PC-9 (cell line): ENCODE data around the gene SPDYE16. TPM values are rescaled to one million over a fixed set of nuclear protein-coding genes. Genes with fewer than 3 reads are reported as not detected.
"Not testable (repeated sequence)": the region's sequence is repeated elsewhere in the genome, so short reads cannot be mapped to it uniquely, and the experiment has no call there.

Experiments
- BruUV-seq: library from RNA; stranded (reverse); fragments of 400-500 nt; replicated peaks from 2 replicates; lab custom pipeline; 2021; lab: Mats Ljungman, UMichigan
- CTCF ChIA-PET: fragments of 300-600 bp; sonication (Branson Sonifier 250); formaldehyde crosslinking; loops from one replicate; lab custom pipeline; 2022; ENCODE audit warnings: antibody characterized with exemption; lab: Charles Lee
- POLR2A ChIA-PET: fragments of 300-600 bp; sonication (Branson Sonifier 250); formaldehyde crosslinking; loops from one replicate; lab custom pipeline; 2022; ENCODE audit warnings: antibody characterized with exemption; ENCODE audit not compliant: unreplicated experiment; lab: Charles Lee
- DNase-seq, 2 experiments: peaks; one replicate each; pipeline versions ENCODE4 v3.0.0 to v3.0.0-alpha.2; 2015 to 2022; ENCODE audit warnings: mixed read lengths in 1 of 2
- H2AFZ ChIP-seq: fragments of 200-600 bp; sonication (generic); 2 replicates; pipeline ENCODE4 v1.8.1; 2017; ENCODE audit warnings: antibody characterized with exemption
- H3F3A ChIP-seq: fragments of 200-600 bp; sonication (generic); 2 replicates; pipeline ENCODE4 v1.8.1; 2017; ENCODE audit warnings: antibody characterized with exemption, mild to moderate bottlenecking, low read depth; ENCODE audit not compliant: insufficient read depth
- H3K27ac ChIP-seq: fragments of 200-600 bp; sonication (generic); 2 replicates; pipeline ENCODE4 v1.6.1; 2016; ENCODE audit warnings: mixed run types
- H3K27me3 ChIP-seq: fragments of 200-600 bp; sonication (generic); 2 replicates; pipeline ENCODE4 v1.6.1; 2016; ENCODE audit warnings: low read depth, mixed run types; ENCODE audit not compliant: insufficient read depth
- H3K36me3 ChIP-seq: fragments of 200-600 bp; sonication (generic); 2 replicates; pipeline ENCODE4 v1.6.1; 2016; ENCODE audit warnings: low read depth, mixed run types
- H3K4me1 ChIP-seq: fragments of 200-600 bp; sonication (generic); replicated peaks from 2 replicates; pipeline ENCODE4 v1.6.1; 2016; ENCODE audit warnings: mixed run types; ENCODE audit not compliant: insufficient read depth
- H3K4me2 ChIP-seq: fragments of 200-600 bp; sonication (generic); 2 replicates; pipeline ENCODE4 v1.6.1; 2017; ENCODE audit warnings: mixed run types
- H3K4me3 ChIP-seq: fragments of 200-600 bp; sonication (generic); 2 replicates; pipeline ENCODE4 v1.6.1; 2016; ENCODE audit warnings: mixed run types
- H3K79me2 ChIP-seq: fragments of 200-600 bp; sonication (generic); 2 replicates; pipeline ENCODE4 v1.6.1; 2017; ENCODE audit warnings: low read depth, mixed run types
- H3K9me2 ChIP-seq: fragments of 200-600 bp; sonication (generic); 2 replicates; pipeline ENCODE4 v1.8.1; 2017; ENCODE audit warnings: mild to moderate bottlenecking; ENCODE audit not compliant: insufficient read depth
- H3K9me3 ChIP-seq: fragments of 200-600 bp; sonication (generic); 2 replicates; pipeline ENCODE4 v1.8.1; 2016; ENCODE audit warnings: low read depth; ENCODE audit not compliant: insufficient read depth
- H4K20me1 ChIP-seq: fragments of 200-600 bp; sonication (generic); 2 replicates; pipeline ENCODE4 v1.8.1; 2017; ENCODE audit not compliant: insufficient read depth
- intact Hi-C: fragments of 100-400 bp; cut with micrococcal nuclease; formaldehyde crosslinking; loops from one replicate; pipeline ENCODE4 v1.10.0; 2022; ENCODE audit not compliant: unreplicated experiment
- total RNA-seq: library from RNA; stranded (reverse); gene quantifications from 2 replicates; pipeline ENCODE4 v1.2.3, GENCODE V29; 2021

Gene SPDYE16
- total RNA-seq, 1 experiment from 2014 or later: not detected

- H3F3A ChIP-seq, POLR2A ChIA-PET, H2AFZ ChIP-seq, CTCF ChIA-PET, H3K27me3 ChIP-seq, H3K9me2 ChIP-seq, H3K27ac ChIP-seq, H3K36me3 ChIP-seq, H3K4me3 ChIP-seq, H3K9me3 ChIP-seq, intact Hi-C loops, DNase-seq, H3K4me1 ChIP-seq, BruUV-seq, H4K20me1 ChIP-seq: not testable (repeated sequence)
- Histone ChIP-seq H3K4me2 (0 out of 2 replicates have a peak overlapping the region, but pooled peaks have one; percentile 3), H3K79me2 (peaks cover 50% of the 10 kb centered on the region)
These were observed 8.9 kb upstream of the SPDYE16 start for GRCh38 chr7:76551992-76552391.

DNA sequence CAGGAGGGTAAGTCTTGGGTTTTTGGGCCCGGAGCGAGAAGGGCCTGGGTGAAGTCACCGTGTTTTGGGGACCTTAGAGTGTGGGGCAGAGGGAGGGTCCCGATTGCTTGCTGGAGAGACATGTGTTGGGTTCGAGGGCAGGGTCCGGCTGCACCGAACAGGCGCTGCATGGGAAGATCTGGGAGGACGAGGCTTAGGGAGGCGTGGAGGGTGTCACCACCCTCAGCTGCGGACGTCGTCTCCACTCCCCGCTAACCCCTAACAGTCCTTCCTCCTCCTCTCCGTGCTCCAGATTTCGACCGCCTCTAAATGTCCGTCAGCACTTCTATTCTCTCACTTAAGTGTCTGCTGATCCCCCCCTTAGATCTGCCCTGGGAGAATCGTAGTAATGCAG, 6.8 kb upstream of the SPDYE16 start:
- peak overlapping the region; percentile 70 for H3K27ac ChIP-seq
- peak overlapping the region; percentile 63 for H3K4me3 ChIP-seq
- H3K4me1 ChIP-seq, CTCF ChIA-PET, DNase-seq, POLR2A ChIA-PET, H3F3A ChIP-seq, BruUV-seq, H3K9me2 ChIP-seq, intact Hi-C loops, H4K20me1 ChIP-seq, H3K36me3 ChIP-seq, H3K9me3 ChIP-seq, H3K27me3 ChIP-seq: not testable (repeated sequence)
- H3K79me2 ChIP-seq: peaks cover 34% of the 10 kb centered on the region
- peak overlapping the region; percentile 90 for H3K4me2 ChIP-seq
- 0 out of 2 replicates have a peak overlapping the region, but pooled peaks have one; percentile 74 for H2AFZ ChIP-seq

GRCh38 chr7:76549025-76549854, 6.1 kb upstream of the SPDYE16 start:
- POLR2A ChIA-PET, H3F3A ChIP-seq, H3K27me3 ChIP-seq, H3K4me1 ChIP-seq, BruUV-seq, H3K9me2 ChIP-seq, intact Hi-C loops, H4K20me1 ChIP-seq, CTCF ChIA-PET, H3K36me3 ChIP-seq, H3K9me3 ChIP-seq: not testable (repeated sequence)
- Histone ChIP-seq H2AFZ (peak overlapping the region; percentile 74), H3K79me2 (peaks cover 30% of the 10 kb centered on the region), H3K4me3 (peak overlapping the region; percentile 63), H3K4me2 (peak overlapping the region; percentile 90), H3K27ac (peak overlapping the region; percentile 70)
- DNase-seq: peak; percentile 52 to 83

DNA sequence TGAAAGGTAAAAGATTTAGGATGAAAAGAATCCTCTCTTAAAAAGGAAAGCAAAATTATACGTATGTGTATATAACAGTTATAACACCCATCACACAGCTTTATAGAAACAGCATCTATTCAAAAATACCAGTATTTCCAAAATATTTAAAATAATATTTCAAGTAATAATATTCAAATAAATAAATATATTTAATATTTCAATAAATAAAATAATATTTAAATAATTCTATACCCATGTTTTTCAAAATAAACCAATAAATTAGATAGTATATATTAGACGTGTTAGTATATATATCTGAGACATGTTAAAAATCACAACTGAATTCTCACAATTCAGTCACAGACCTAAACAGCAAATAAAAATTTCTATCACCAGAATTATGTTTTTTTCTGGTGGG, 11.5 kb downstream of the SPDYE16 start:
- intact Hi-C loops, H2AFZ ChIP-seq, H3K4me1 ChIP-seq, H3K36me3 ChIP-seq, H3K79me2 ChIP-seq, H4K20me1 ChIP-seq, DNase-seq, H3F3A ChIP-seq, H3K4me3 ChIP-seq, POLR2A ChIA-PET, H3K4me2 ChIP-seq, H3K9me2 ChIP-seq, BruUV-seq, H3K27me3 ChIP-seq, H3K9me3 ChIP-seq, H3K27ac ChIP-seq: not testable (repeated sequence)
- CTCF ChIA-PET: interaction anchor here (0.6 kb wide), 1 partner anchor 9 kb away, joined by 5 read pairs; no protein-coding TSS in a partner anchor

DNA sequence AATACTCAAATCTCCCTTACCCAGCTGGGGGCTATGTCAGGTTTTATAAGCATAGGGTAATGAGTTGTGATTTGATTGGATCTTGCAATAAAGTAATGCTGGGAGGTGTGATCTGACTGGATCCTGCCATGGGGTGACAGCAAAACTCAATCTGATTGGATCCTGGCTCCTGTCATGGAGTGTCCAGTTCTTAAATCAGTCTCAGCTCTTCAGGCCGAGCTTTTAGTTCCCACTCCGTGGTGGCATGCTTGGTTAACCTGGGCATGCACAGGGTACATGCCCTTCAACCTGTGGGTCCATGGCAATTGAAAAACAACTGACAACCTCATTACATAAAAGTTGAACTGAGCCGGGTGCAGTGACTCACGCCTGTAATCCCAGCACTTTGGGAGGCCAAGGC, 16.9 kb downstream of the SPDYE16 start:
- POLR2A ChIA-PET: not testable (repeated sequence)

DNA sequence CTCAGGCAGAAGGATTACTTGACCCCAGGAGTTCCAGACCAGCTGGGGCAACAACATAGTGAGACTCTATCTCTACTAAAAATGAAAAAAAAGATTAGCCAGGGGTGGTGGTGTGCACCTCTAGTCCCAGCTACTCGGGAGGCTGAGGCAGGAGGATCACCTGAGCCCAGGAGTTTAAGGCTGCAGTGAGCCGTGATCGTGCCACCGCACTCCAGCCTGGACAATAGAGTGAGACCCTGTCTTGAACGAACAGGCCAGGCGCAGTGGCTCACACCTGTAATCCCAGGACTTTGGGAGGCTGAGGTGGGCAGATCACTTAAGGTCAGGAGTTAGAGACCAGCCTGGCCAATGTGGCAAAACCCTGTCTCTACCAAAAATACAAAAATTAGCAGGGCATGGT, 26.2 kb downstream of the SPDYE16 start:
- CTCF ChIA-PET, H3F3A ChIP-seq, H3K79me2 ChIP-seq, H3K27me3 ChIP-seq, H3K4me2 ChIP-seq, H3K9me2 ChIP-seq, H3K4me3 ChIP-seq, DNase-seq, POLR2A ChIA-PET, H2AFZ ChIP-seq, H4K20me1 ChIP-seq, BruUV-seq, H3K36me3 ChIP-seq, H3K27ac ChIP-seq, H3K9me3 ChIP-seq: not testable (repeated sequence)
- intact Hi-C loops: loop anchor here (5.0 kb wide), 1 partner anchor 100 kb away; no protein-coding TSS in a partner anchor
- peaks cover 21% of the 10 kb centered on the region for H3K4me1 ChIP-seq

More for the DNA sequence above, 16.9 kb downstream of the SPDYE16 start:
- H3K4me2 ChIP-seq, intact Hi-C loops, H4K20me1 ChIP-seq, H3K27ac ChIP-seq, H3K9me3 ChIP-seq, H2AFZ ChIP-seq, H3K4me3 ChIP-seq, H3K79me2 ChIP-seq, H3F3A ChIP-seq, H3K27me3 ChIP-seq, DNase-seq, BruUV-seq, H3K4me1 ChIP-seq, H3K9me2 ChIP-seq, H3K36me3 ChIP-seq, CTCF ChIA-PET: not testable (repeated sequence)
